T-helper 2 cell treated with Interferon-gamma antibody and Interleukin-4, amounts not matched to agents 100 ng/mL and 5 ng/mL, for 36 hours (primary cell): ENCODE data around the gene SEC23B. TPM values are rescaled to one million over a fixed set of nuclear protein-coding genes. Genes with fewer than 3 reads are reported as not detected.
"Not testable (repeated sequence)": the region's sequence is repeated elsewhere in the genome, so short reads cannot be mapped to it uniquely, and the experiment has no call there.

ENCODE experiments used
- intact Hi-C: fragments of 100-400 bp; cut with micrococcal nuclease; formaldehyde crosslinking; loops from one replicate; pipeline ENCODE4 v1.15.1; 2023
- total RNA-seq: library from RNA; stranded (reverse); gene quantifications from 2 replicates; pipeline ENCODE4 v1.2.3, GENCODE V29; 2022

SEC23B gene
- 89.8 and 105 TPM in 2 replicates for total RNA-seq

DNA sequence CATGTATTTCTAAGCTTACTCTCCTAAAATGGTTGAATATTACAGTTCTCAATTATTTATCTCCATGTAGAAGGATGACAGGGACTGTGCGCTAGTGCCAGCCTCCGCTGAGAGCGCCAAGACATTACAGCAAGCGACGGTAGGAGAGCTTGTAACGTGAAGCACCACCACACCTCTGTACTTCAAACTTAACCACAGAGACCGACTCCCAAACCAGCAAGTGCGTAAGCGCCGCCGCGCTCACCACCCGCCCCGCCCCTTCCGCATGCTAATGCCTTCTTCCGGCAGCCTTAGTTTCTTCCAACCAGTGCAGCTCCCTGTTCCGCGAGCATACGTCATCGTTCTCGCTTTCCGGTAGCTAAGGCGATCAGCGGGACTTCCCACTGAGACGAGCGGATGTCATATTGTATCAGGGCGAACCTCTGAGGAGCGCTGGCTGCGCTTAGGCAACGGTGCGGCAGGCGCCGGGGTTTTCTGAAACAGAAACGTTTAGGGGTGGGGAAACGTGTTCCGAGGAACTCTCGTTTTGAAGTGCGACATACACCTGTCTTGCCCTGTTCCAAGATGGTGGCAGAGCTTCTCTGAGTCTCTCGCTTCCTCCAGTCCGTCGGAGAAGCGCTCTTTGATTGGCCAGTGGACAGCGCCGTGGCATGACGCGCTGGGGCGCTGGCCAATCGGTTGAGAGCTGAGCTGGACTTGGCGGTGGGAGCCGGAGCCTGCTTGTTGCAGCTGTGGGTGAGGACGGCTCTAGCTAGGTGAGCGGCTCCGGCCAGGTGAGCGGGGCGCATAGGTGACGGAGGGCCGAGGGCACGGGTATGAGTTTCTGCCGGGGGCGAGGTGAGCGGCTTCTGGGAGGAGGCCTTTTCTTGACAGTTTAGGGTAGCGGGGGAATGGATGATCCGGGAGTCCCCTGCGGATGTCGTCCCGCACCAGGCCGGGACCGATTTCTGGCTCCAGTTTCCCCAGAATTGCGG is at the start of gene SEC23B:
SEC23B (plus strand) TSS at position 723 of the 974 bp plus-strand sequence. CDS start 2,896 bp downstream, outside the sequence.
- intact Hi-C loops = loop anchor here (1.0 to 5.0 kb wide), 11 partner anchors 10 to 1002 kb away; partner anchors contain the start of genes DZANK1, KAT14, PET117 and POLR3F

DNA sequence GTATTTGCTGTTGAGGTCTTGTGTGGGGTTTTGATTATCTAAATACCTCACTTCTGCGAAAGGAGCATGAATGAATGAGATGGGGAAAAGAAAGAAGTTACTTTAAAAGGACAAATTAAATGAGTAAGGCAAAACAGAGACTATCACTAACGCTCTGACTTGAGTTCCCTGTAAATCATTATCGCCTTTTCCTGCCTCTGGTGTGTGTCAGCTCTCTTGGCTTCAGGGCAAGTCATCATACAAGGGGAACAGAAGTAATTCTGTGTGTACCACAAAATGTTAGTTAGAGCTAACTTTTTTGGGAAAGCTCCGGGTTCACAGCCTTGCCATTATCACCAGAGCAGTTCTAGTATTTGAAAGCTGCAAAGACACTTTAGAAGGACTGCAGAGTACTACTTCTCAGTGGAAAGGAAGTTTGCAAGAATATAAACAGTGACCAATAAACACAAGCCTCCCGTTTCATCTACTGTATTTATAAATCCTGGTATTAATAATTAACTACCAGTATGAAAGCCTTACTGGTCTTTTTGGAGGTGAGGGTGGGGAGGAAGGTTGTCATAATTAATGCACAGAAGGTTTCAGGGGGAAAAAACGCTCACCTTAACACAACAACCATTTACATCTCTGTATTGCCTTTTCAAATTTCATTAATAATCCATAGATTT is 42.1 kb upstream of the SEC23B start:
- intact Hi-C loops = loop anchor here (2.0 kb wide), 2 partner anchors 497 to 961 kb away; partner anchors contain the start of genes MGME1 and SNX5

DNA sequence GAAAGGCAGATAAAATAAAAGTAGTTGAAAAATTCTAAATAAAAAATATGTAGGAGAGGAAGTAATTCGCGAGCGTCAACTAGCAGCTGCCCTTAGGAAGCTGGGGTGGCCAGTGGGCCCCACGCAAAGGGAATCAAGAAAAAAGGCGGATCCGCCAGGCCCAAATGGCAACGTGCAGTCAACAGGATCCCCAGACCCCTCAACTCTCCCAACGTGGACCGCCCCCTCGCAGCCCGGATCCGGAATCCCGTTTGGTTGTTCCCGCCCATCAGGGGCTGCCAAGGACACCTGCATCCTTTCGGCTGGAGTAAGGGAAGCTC is 41.2 kb upstream of the SEC23B start:
- intact Hi-C loops = loop anchor here (2.0 kb wide), 2 partner anchors 498 to 962 kb away; partner anchors contain the start of genes MGME1 and SNX5

DNA sequence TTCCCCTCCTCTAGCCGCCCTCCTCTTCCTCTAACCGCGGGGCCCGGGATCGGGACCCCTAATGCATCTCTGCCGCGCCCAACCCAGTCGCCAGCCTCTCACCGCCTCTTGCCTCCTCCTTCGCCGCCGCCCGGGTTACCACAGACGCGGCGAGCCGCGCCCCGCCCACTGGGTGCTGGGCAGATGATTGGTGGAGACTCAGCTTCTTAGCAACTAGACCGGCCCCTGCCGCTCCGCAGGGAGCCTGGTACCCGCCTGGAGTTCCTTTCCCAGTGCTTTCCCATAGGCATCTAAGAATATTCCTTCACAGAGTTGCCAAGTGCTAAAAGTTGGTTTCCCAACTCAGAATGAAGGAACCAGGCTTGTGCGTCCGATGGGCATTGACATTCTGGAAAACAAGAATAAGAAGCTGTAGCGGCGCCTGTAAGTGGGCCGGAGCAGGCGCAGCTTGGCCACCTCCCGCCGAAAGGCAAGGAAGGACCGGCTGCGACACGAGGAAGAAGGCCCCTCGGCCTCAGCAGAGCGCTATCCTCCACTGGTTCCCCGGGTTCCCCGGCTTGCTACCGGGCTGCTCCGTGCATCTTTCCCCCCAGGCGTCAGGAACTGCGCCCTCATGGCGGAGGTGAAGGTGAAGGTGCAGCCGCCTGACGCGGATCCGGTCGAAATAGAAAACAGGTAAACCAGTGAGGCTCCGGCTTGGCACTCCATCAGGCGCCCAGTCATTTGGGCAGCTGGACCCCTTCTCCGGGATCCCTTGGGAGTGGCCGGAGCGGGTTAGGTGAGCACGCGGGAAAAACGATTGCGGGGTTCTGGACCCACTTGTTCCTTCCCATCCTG is 40.6 kb upstream of the SEC23B start, which contains the start of the genes DZANK1 and POLR3F:
DZANK1 (minus strand) TSS at position 137 of the 837 bp plus-strand sequence. CDS start 1,672 bp downstream, outside the sequence.
POLR3F (plus strand) TSS at position 497 of the 837 bp plus-strand sequence; CDS start at position 614, 117 bp downstream.
- intact Hi-C loops = loop anchor here (1.0 to 2.0 kb wide), 7 partner anchors 30 to 962 kb away; partner anchors contain the start of genes MGME1, RBBP9, SEC23B and SMIM26

- intact Hi-C loops = no loop called here
Measured at GRCh38 chr20:18477218-18477617, 30.5 kb upstream of the SEC23B start.

DNA sequence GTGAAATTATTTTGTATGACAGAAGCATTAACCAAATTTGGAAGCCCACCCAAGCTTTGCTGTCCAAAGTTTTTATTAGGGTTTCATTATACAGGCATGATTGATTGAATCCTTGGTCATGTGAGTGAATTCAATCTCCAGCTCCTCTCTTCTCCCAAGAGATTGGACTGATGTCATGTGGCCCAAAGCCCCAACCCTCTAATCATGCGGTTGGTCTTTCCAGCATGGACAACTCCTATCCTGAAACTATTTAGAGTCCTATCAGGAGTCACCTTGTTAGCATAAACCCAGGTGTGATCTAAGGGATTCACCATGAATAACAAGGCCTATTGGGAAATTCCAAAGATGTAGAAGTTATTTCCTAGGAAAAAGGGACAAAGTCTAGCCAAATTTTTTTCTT is 29.9 kb upstream of the SEC23B start:
- intact Hi-C loops = no loop called here

DNA sequence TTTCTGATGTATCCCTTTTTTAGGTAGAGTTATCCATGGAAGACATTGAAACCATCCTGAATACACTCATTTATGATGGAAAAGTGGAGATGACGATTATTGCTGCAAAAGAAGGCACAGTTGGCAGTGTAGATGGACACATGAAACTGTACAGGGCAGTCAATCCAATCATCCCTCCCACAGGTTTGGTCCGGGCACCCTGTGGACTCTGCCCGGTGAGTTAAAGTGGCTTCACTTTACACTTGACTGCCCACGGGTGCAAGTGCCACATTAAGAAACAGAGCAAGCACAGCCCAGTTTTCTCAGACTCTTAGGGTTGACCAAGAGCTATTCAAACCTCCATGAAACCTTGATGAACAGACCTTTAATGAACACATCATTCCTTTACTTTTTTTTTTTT is 26.1 kb upstream of the SEC23B start:
- intact Hi-C loops = no loop called here

DNA sequence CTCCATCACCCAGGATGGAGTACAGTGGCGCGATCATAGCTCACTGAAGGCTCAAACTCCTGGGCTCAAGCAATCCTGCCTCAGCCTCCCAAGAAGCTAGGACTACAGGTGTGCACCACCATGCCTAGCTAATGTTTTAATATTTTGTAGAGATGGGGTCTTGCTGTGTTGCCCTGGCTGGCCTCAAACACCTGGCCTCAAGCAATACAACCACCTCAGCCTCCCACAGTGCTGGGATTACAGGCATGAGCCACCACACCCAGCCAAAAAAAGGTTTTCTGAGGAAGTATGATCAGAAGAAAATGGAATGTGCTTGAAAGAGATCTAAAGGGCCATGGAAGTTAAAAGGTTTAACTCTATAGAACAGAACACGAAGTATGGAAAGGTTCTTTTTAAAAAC is 19.4 kb upstream of the SEC23B start:
- intact Hi-C loops = no loop called here

DNA sequence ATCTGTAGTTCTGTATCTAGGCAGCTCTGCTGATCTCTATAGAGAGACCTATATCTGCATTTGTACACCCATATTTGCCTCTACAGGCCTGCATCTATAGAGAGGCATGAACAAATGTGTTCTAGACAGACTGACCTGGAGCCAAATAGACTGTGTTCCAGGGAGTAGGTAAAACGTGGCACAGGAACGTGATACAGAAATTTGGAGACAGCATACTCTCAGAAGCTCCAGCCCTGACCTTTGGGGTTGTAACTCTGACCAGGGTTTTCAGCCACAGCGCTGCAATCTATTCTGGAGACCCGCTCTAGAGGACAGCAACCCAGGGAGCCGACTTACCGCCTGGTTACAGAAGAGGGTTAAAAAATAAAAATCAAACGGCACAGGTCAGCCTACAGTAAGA is 11.7 kb upstream of the SEC23B start:
- intact Hi-C loops = loop anchor here (2.0 to 10.0 kb wide), 2 partner anchors 207 to 1519 kb away; partner anchors contain the start of genes NAA20 and ZNF133

DNA sequence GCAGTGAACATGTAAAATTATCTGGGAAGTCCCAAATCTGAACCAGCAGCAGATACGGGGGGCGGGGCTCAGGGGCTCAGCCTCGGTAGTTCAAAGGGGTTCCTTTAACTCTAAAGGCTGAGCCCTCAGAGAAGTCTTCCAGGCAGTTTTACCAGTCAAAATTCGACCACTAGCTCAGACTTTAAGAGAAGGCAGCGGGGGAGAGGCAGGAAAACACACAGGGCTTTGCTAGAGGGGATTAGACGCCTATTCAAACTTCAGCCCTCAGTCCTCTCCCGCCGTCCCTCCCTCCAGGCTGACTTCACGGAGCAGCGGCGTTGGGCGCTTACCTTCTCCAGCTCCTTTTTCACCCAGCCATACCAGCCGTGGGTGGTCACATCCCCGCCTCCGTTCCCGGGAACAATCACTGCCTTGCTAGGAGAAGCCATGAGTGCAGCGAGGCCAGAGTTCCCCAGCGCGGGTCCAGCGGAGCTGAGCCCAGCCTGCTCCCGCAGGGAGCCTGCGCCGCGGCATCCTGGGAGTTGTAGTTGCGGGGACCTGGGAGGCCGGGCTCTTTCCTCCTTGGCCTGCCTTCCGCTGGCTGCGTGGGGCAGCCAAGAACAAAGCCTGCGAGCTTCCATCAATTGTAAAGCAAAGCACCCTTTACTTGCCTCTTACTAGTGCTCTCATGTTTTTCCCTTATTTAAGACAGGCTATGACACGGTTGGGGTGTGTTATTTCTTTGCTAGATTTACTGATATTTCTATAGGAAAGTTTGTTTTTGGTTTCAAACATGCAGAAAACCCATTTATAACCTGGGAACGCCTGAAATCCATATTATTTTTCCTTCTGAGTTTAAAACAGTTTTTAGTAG is 10.8 kb upstream of the SEC23B start, which contains the start of gene RBBP9:
RBBP9 (minus strand) TSS at position 486 of the 853 bp plus-strand sequence; CDS start at position 428, 58 bp downstream.
- intact Hi-C loops = loop anchor here (1.0 to 10.0 kb wide), 4 partner anchors 10 to 1518 kb away; partner anchors contain the start of genes DZANK1, NAA20, POLR3F and SEC23B

- intact Hi-C loops = loop anchor here (1.0 to 10.0 kb wide), 4 partner anchors 10 to 1517 kb away; partner anchors contain the start of genes DZANK1, NAA20, POLR3F and SEC23B
Measured at GRCh38 chr20:18497603-18498002, 10.1 kb upstream of the SEC23B start.

GRCh38 chr20:18501672-18502071 is 6.1 kb upstream of the SEC23B start:
- intact Hi-C loops = not testable (repeated sequence)

DNA sequence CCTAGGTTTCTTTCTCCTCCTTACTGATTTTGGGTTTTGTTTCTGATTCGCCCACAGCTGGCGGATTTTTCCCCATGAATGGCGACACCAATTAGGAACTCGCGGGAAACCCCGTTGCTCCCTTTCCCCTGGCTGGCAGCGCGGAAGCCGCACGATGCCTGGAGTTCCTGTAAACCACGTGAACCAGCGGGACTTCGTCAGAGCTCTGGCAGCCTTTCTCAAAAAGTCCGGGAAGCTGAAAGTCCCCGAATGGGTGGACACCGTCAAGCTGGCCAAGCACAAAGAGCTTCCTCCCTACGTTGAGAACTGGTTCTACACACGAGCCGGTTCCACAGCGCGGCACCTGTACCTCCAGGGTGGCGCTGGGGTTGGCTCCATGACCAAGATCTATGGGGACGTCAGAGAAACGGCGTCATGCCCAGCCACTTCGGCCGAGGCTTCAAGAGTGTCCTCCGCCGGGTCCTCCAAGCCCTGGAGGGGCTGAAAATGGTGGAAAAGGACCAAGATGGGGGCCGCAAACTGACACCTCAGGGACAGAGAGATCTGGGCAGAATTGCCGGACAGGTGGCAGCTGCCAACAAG is 3.2 kb upstream of the SEC23B start:
- intact Hi-C loops = loop anchor here (5.0 kb wide), 1 partner anchor 92 kb away; no protein-coding TSS in a partner anchor

GRCh38 chr20:18506744-18507143 is 996 bp upstream of the SEC23B start:
- intact Hi-C loops = loop anchor here (1.0 to 5.0 kb wide), 11 partner anchors 9 to 1001 kb away; partner anchors contain the start of genes DZANK1, KAT14, PET117 and POLR3F

DNA sequence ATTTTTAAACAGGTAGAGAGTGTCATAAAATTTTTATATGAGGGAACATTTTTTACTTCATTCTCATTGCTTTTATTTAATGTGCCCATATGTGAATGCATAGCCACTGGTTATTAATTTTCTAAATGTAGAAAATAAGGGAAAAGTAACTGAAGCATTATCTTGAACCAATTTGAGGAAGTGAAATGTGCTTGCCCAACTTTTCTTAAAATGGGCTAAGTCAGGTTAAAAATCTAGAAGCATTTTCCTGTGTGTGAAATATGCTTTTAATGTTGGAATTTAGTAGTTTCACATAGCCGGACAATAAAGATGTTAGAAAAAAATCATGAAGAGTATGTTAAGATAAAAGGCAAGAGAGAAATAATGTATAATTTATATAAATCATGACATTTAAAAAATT is 3.8 kb downstream of the SEC23B start:
- intact Hi-C loops = no loop called here

DNA sequence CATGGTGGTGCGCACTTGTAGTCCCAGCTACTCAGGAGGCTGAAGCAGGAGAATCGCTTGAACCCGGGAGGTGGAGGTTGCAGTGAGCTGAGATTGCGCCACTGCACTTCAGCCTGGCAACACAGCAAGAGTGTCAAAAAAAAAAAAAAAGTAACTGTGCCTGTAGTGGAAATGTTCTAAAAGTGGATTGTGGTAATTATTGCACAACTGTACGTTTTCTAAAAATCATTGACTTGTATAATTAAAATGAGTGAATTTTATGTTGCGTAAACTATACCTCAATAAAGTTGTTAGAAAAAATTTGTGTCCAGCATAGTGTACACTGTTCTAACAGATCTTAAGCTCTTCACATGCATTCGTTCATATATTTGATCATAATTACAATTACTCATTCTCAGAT is 5.5 kb downstream of the SEC23B start:
- intact Hi-C loops = no loop called here

DNA sequence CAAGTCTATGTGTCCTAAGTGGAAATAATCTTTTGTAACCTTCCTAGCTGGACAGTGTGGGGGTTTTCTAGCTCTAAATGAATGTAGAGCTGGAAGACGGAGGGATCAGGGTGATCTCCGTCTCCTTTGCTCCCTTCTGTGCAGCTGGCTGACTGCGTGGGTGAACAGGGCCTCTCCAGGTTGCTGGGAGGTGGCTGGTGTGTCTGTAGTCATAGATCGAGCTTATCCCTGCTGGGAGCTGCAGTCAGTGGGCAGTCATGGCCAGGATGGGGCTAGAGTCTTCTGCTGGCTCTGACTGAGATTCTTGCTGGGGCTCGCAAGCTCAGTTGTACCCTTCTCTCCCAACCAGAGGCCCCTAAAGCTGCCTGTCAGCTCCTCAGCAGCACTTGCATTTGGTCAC is 6.4 kb downstream of the SEC23B start:
- intact Hi-C loops = no loop called here

DNA sequence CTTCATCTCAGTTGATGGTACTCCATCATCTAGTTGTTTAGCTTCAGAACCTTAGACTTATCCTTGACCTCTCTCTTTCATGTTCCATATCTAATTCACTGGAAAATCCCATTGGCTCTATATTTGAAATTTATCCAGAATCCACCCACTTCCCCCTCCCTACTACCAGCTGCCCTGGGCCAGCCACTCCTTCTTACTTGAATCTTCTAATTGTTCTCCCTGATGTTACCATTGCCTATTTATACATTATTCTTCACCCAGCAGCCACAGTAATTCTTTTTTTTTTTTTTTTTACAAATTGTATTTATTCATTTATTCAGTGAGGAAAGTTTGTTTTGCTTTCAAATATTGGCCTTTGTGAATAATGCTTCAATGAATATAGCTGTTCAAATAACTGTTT is 8.2 kb downstream of the SEC23B start:
- intact Hi-C loops = no loop called here

DNA sequence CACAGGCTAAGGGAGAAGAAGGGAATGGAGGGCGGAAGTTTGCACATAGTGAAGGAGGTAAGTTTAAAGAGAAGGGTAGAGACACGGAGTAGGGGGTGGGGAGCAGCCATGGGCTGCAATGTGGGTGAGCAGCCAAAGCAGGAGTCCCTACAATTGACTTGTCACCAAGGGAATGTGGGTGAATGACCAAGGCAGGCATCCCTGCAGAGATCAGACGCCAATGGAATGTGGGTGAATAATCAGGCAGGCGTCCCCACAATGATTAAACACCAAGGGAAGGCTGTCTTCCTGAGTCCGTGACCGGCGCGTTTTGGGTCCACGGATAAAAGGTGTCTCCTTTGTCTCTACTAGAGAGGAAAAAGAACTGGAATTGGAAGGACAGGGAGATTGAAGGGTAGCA is 14.3 kb downstream of the SEC23B start:
- intact Hi-C loops = not testable (repeated sequence)
